Motor neuron (in vitro differentiated cells): Measurements from ENCODE around the gene DCPS. TPM values are rescaled to one million over a fixed set of nuclear protein-coding genes. Genes with fewer than 3 reads are reported as not detected.
"Not testable (repeated sequence)": the region's sequence is repeated elsewhere in the genome, so short reads cannot be mapped to it uniquely, and the experiment has no call there.

ENCODE experiments used
- ATAC-seq, 8 experiments: fragments of 200-7000 bp; cut with Tn5 transposase; replicated peaks in 6 of 8; 2 replicates each; pipeline ENCODE4 v1.8.0; 2021; ENCODE audit warnings: mild to moderate bottlenecking in 8 of 8, moderate library complexity in 8 of 8
- H3K27ac ChIP-seq, 2 donors: fragments of 250-450 bp; sonication (Bioruptor Pico); 2 replicates each; pipeline ENCODE4 v1.9.0; 2021; ENCODE audit warnings: antibody characterized with exemption in 2 of 2, mild to moderate bottlenecking in 2 of 2, moderate library complexity in 1 of 2
- H3K4me1 ChIP-seq, 2 donors: fragments of 250-450 bp; sonication (Bioruptor Pico); replicated peaks in 1 of 2; 2 replicates each; pipeline ENCODE4 v1.6.1; 2021; ENCODE audit warnings: antibody characterized with exemption in 2 of 2, mild to moderate bottlenecking in 2 of 2, moderate library complexity in 1 of 2
- H3K4me3 ChIP-seq, 5 donors: fragments of 250-450 bp; sonication (Bioruptor Pico); 2 replicates each; pipeline ENCODE4 v1.9.0; 2021; ENCODE audit warnings: antibody characterized with exemption in 5 of 5, mild to moderate bottlenecking in 5 of 5, moderate library complexity in 4 of 5
- WGBS, 10 experiments: fragments of 450-650 bp; shearing (Covaris generic); methylation state at CpG; one replicate each; pipeline ENCODE4 v1.0.0; 2022; 5-methylcytosine and 5-hydroxymethylcytosine counted together
- in situ Hi-C, 9 experiments: fragments of 400-800 bp; cut with MboI; loops; one replicate each; pipeline ENCODE4 v1.15.0; 2021; ENCODE audit warnings: low sequenced_read_pairs in 9 of 9, low pct_unique_long_range_greater_than_20kb in 2 of 9; ENCODE audit not compliant: unreplicated experiment in 9 of 9
- total RNA-seq, 8 experiments: library from RNA; unstranded; fragments of 300-600 nt; gene quantifications; 2 replicates each; pipeline versions ENCODE4 v1.2.3 to v1.2.4, GENCODE V29; 2022

DCPS gene
- total RNA-seq, 8 experiments from 2014 or later: 6.2 to 54.8 (median 12.4) TPM

DNA sequence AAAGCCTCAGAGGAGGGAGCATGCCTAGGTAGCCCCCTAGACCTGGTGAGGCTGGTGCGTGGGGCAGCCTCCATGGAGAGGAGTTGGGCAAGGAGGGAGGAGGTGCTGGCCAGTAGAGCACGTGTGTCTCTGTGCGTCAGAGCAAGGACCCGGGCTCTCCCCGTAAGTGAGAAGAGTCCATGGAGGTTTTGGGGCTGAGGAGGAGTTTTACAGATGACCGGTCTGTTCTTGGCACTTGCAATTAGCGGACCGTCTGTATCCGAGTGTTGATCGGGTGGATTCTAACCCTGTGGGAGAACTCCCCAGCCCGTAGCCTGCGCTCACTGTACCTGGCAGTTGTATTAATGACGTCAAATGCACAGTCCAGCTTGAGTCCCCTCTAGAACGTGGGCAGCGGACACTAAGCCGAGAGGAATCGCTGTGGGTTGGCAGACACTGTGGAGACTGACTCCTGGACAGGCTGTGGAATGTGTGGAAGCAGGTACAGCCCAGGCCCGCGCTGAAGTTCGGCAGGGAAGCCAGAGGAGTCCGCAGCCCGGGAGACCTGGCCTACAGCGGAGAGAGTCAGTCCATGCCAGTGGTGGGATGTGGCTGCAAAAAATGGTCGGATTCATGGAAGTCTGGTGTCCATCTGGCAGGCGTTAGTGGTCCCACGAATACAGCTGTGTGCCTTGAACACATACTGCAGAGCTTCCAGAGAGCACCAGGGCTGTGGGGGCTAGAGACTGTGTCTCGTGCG, 70.9 kb downstream of the DCPS start:
- H3K4me3 ChIP-seq, H3K27ac ChIP-seq, H3K4me1 ChIP-seq, in situ Hi-C loops, ATAC-seq: not testable (repeated sequence)
- 80 to 95% (median 90%) methylated on average over 1 to 5 of the region's 28 CpGs; no CpG with 5 or more reads in 5 of the 10 experiments for WGBS, 10 experiments

DNA sequence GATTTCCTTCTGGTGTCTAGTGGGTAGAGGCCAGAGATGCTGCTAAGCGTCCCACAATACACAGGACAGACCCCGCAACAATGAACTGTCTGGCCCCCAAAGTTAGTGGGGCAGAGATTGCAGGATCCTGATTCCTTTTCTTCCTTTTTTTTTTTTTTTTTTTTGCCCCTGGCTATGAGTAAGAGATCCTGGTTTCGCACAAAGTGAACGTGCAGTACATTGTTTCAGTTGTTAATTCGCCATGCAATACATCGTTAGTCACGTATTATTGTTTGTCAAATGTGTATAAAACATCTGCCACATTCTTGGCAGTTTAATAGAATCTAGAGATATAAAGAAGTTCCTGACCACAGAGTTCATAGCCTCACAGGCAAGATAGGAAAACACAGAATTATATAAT, 71.9 kb downstream of the DCPS start:
- in situ Hi-C loops: no loop called here

GRCh38 chr11:126378763-126379162, 74.9 kb downstream of the DCPS start:
- 75 to 100% (median 92%) methylated on average over 1 to 4 of the region's 4 CpGs; no CpG with 5 or more reads in 1 of the 10 experiments for WGBS, 10 experiments
- ATAC-seq: no peak
- in situ Hi-C loops: no loop called here

More for the DNA sequence above, 71.9 kb downstream of the DCPS start:
- no peaks in the 10 kb centered on the region for H3K4me1 ChIP-seq
- no peak overlapping the region for H3K4me3 ChIP-seq
- no peak overlapping the region for H3K27ac ChIP-seq
- ATAC-seq: no peak
- 73 to 100% (median 89%) methylated on average over 3 to 7 of the region's 7 CpGs; no CpG with 5 or more reads in 1 of the 10 experiments for WGBS, 10 experiments

DNA sequence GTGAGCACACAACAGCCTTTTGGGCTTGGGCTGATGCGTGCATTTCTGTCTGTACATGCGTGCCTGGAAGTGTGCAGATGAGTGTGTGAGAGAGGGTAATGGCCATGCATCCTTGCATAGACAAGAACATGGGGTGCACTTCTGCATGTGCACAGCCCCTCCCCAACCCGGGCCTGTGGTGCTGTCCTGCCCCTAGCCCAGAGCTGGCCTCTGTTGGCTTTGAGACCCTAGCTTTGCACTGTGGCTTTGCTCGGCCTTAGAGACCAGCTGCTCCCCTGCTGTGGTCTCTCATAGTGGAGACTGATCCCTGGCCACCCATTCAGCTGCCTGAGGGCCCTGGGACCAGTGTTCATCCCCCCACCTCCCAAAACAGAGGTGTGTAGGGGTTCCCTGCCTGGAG, 77.0 kb downstream of the DCPS start:
- H3K27ac ChIP-seq: no peak overlapping the region
- no peaks in the 10 kb centered on the region for H3K4me1 ChIP-seq
- in situ Hi-C loops: no loop called here
- 100% methylated on average over 1 of the region's 4 CpGs; no CpG with 5 or more reads in 9 of the 10 experiments for WGBS, 10 experiments
- H3K4me3 ChIP-seq: no peak overlapping the region
- no peak for ATAC-seq

More at GRCh38 chr11:126378763-126379162, 74.9 kb downstream of the DCPS start:
- no peak overlapping the region for H3K4me3 ChIP-seq
- H3K4me1 ChIP-seq: no peaks in the 10 kb centered on the region
- no peak overlapping the region for H3K27ac ChIP-seq

GRCh38 chr11:126381960-126382359, 78.1 kb downstream of the DCPS start:
- ATAC-seq: peak in 1 of 8 experiments; percentile 14
- H3K27ac ChIP-seq, H3K4me3 ChIP-seq, in situ Hi-C loops, H3K4me1 ChIP-seq: not testable (repeated sequence)
- WGBS, 10 experiments: no CpG with 5 or more reads among the region's 10 CpGs

- in situ Hi-C loops, H3K27ac ChIP-seq, H3K4me1 ChIP-seq, ATAC-seq, H3K4me3 ChIP-seq: not testable (repeated sequence)
- 100% methylated on average over 1 of the region's 4 CpGs; no CpG with 5 or more reads in 9 of the 10 experiments for WGBS, 10 experiments
Observed at GRCh38 chr11:126382641-126383040, 78.8 kb downstream of the DCPS start.

GRCh38 chr11:126383339-126384335, 79.8 kb downstream of the DCPS start:
- 71 to 100% (median 85%) methylated on average over 1 to 7 of the region's 20 CpGs; no CpG with 5 or more reads in 5 of the 10 experiments for WGBS, 10 experiments
- in situ Hi-C loops: no loop called here
- ATAC-seq: peak in 6 of 8 experiments; percentile 7 to 54 (median 36)
- H3K27ac ChIP-seq: no peak overlapping the region
- no peaks in the 10 kb centered on the region for H3K4me1 ChIP-seq
- no peak overlapping the region for H3K4me3 ChIP-seq

DNA sequence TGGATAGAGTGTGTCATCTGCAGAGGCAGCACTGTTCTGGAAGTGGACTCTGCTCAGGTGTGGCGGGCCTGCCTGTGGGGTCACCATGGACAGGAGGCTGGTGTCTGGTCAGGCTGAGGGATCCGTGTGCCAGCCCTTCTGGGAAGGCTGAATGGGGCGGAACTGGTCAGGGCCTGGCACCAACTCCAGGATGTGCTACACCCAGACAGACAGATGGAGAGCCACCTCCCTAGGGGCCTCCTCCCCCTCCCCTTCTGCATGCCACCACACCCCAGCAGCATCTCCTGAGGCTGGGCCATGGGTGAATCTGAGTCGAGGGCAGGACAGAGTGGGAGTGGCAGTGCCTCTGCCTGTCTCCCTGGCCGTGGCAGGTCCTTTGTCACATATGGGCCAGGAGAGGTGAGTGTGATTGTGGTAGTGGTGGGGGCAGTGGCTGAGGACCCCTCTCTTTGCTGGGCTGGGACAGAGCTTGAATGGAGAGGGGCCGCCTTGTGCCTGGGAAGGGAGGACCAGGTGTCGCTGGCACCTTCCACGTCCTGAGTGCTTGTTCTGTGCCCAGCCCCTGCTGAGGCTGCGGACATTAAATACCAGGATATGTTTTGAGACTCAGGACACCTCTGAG, 80.7 kb downstream of the DCPS start:
- in situ Hi-C loops: no loop called here
- 80 to 100% (median 100%) methylated on average over 1 to 2 of the region's 9 CpGs; no CpG with 5 or more reads in 4 of the 10 experiments for WGBS, 10 experiments
- Histone ChIP-seq H3K27ac (no peak overlapping the region), H3K4me1 (no peaks in the 10 kb centered on the region), H3K4me3 (no peak overlapping the region)
- peak in 3 of 8 experiments; percentile 52 to 68 (median 54) for ATAC-seq

DNA sequence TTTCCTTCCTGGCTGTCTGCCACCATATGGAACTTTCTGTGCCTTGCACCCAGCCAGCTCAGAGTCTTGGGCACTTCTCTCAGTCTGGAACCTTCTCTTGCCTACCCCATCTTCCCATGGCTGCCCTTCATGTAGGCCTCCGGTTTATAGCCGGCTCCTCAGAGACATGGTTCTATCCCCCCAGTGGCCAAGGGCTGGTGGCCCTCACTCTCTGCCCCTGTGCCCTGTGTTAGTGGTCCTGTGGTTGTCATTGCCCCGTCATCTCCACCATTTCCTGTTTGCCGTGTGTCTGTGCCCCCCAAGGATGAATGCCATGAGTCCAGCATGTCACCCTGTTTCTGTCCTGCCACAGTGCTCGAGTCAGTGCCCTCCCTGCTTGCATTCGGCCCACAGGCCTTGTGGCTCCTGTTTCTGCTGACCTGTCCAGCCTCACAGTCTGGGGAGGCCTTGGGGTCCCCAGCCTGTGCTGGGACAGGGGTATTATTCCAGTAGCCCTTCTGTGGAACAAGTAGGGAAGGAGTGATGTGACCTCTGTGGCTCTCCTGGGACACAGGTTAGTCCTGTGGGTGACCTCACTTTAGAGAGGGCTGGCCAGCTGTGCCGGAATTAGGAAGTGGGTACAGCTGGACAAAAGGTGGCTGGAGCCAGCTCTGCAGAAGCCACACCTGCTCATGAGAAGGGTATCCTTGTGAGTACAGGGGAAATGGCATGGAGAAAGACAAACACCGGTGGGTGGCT, 82.3 kb downstream of the DCPS start:
- no peak overlapping the region for H3K4me3 ChIP-seq
- H3K4me1 ChIP-seq: no peaks in the 10 kb centered on the region
- in situ Hi-C loops: no loop called here
- H3K27ac ChIP-seq: no peak overlapping the region
- WGBS, 10 experiments: 79 to 100% (median 80%) methylated on average over 2 to 4 of the region's 8 CpGs; no CpG with 5 or more reads in 5 of the 10 experiments
- no peak for ATAC-seq

- in situ Hi-C loops, H3K27ac ChIP-seq, H3K4me1 ChIP-seq, H3K4me3 ChIP-seq: not testable (repeated sequence)
- WGBS, 10 experiments: 40 to 42% methylated on average over 2 of the region's 5 CpGs; no CpG with 5 or more reads in 8 of the 10 experiments
- ATAC-seq: peak in 1 of 8 experiments; percentile 13
Observed at GRCh38 chr11:126386729-126387071, 82.8 kb downstream of the DCPS start.

- in situ Hi-C loops: no loop called here
- peak in 1 of 8 experiments; percentile 1 for ATAC-seq
- no peak overlapping the region for H3K27ac ChIP-seq
- H3K4me1 ChIP-seq: no peaks in the 10 kb centered on the region
- H3K4me3 ChIP-seq: no peak overlapping the region
- 12 to 88% (median 71%) methylated on average over 3 to 5 of the region's 5 CpGs; no CpG with 5 or more reads in 2 of the 10 experiments for WGBS, 10 experiments
Observed at GRCh38 chr11:126387857-126388256, 84.0 kb downstream of the DCPS start.

GRCh38 chr11:126390272-126390867, 86.5 kb downstream of the DCPS start:
- H3K4me1 ChIP-seq: no peaks in the 10 kb centered on the region

More at GRCh38 chr11:126390272-126390867, 86.5 kb downstream of the DCPS start:
- peak in 5 of 8 experiments; percentile 33 to 83 (median 79) for ATAC-seq
- in situ Hi-C loops: no loop called here
- Histone ChIP-seq H3K27ac (no peak overlapping the region), H3K4me3 (no peak overlapping the region)
- 12 to 89% (median 55%) methylated on average over 3 to 5 of the region's 5 CpGs; no CpG with 5 or more reads in 3 of the 10 experiments for WGBS, 10 experiments
